HG03520 (cell line): ENCODE data around the gene ATP9B.
A peak's percentile ranks its signal among the peaks of the same experiment; 100 is the strongest.
"Not testable (repeated sequence)": the region's sequence is repeated elsewhere in the genome, so short reads cannot be mapped to it uniquely, and the experiment has no call there.

Experiments used
- ATAC-seq: cut with Tn5 transposase; IDR thresholded peaks from one replicate; pipeline ENCODE4 v1.9.1; 2021; ENCODE audit warnings: mild to moderate bottlenecking, moderate library complexity; ENCODE audit not compliant: unreplicated experiment

Gene ATP9B

DNA sequence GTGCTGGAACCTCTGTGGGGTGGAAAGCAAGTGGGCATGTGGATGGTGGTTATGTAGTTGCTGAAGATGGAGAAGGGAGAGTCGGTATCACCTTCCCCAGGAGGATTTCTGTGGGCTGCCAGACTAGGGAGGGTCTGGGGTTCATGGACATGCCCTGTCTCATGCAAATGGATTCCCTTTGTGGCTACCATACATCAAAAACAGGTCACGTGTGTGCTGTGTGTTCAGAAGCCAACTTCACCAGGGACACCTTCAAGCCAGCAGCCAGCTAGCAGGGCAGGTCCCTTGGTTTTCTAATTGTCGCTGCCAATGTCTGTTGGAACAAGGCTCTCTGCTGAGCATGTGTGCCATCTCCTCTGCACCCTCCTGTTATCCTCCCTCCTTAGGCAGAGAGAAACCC is 155.2 kb downstream of the ATP9B start:
- ATAC-seq: no peak

- ATAC-seq: no peak
Observed at GRCh38 chr18:79227621-79228020, 158.4 kb downstream of the ATP9B start.

- no peak for ATAC-seq
Observed at GRCh38 chr18:79229431-79229830, 160.2 kb downstream of the ATP9B start.

DNA sequence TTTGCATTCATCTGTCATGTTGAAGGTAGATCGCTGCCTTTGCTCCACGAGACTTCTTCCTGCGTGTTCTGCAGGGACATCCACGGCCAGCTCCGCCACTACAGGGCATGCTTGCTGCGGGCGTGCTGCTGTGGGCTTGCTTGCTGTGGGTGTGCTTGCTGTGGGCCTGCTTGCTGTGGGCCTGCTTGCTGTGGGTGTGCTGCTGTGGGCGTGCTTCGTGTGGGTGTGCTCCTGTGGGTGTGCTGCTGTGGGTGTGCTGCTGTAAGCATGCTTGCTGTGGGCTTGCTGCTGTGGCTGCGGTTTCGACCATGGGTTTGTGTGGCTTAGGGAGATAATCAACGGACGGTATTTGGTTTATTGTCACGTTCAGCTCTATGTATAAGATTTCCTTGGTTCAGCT is 165.2 kb downstream of the ATP9B start:
- no peak for ATAC-seq

- no peak for ATAC-seq
Observed at GRCh38 chr18:79239631-79240030, 170.4 kb downstream of the ATP9B start.

GRCh38 chr18:79241755-79242154 is 172.6 kb downstream of the ATP9B start:
- ATAC-seq: no peak

- ATAC-seq: no peak
Observed at GRCh38 chr18:79242246-79242645, 173.1 kb downstream of the ATP9B start.

DNA sequence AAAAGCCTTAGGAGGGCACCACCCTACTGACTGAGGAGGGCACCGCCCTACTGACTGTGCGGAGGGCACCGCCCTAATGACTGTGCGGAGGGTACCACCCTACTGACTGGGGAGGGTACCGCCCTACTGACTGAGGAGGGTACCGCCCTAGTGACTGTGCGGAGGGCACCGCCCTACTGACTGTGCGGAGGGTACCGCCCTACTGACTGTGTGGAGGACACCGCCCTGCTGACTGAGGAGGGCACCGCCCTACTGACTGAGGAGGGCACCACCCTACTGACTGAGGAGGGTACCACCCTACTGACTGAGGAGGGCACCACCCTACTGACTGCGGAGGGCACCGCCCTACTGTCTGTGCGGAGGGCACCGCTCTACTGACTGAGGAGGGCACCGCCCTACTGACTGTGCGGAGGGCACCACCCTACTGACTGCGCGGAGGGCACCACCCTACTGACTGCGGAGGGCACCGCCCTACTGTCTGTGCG is 176.4 kb downstream of the ATP9B start:
- no peak for ATAC-seq

DNA sequence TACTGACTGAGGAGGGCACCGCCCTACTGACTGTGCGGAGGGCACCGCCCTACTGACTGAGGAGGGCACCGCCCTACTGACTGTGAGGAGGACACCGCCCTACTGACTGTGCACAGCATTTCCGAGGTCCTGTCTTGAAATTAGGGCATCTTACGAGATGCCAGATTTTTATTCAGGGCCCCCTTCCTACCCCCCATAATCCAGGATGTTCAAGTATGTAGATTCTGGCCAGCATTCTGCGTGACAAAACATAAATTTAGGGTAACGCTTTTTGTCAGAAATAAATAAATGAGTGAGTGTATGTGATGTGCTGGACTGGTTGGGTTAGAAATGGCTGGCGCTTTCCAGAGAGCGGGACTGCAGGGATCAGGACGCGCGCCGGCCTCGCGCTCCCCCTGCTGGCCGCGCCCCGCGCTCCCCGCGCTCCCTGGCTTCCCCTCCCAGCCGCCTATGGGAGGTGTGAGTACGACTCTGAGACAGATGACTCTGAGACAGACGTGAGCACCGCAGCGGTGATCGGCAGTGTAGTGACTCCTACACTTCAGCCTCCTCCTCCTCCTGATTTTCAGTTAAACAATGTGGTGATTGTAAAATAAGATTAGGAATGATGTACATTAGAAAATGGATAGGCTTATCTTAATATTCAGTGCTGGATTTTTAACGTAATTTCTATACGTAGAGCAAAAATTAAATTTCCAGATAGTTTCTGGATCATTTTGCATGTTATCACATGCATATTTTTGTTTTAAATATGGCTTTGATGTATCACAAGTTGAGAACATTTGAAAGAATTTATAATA is 177.3 kb downstream of the ATP9B start:
- ATAC-seq: peak; percentile 97

DNA sequence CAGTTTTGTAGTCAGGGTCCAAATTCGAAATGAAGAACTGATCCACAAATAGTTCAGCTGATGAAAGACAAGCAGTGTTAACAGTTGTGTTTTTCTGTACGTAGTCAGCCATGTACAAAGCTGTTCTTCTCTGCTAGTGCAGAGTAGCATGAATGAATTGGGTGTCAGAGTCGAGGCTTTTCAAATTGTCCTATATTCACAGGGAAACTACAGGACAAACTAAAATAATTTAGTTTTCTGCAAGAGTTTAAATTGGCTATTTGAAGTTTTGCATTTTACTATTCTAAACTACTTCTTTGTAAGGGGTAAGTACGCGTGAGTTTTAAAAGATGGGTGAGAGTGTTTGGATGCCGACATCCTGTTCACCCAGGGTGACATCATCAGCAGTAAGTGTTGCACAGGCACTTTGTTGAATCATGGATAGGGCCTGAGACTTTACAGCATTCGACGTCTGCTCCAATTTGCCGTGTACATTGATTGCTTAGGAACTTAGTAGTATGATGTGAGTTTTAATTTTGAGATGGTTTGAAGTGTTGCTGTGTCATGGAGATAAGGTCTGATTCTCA is 179.4 kb downstream of the ATP9B start:
- no peak for ATAC-seq

GRCh38 chr18:79250301-79250981 is 181.2 kb downstream of the ATP9B start:
- no peak for ATAC-seq

DNA sequence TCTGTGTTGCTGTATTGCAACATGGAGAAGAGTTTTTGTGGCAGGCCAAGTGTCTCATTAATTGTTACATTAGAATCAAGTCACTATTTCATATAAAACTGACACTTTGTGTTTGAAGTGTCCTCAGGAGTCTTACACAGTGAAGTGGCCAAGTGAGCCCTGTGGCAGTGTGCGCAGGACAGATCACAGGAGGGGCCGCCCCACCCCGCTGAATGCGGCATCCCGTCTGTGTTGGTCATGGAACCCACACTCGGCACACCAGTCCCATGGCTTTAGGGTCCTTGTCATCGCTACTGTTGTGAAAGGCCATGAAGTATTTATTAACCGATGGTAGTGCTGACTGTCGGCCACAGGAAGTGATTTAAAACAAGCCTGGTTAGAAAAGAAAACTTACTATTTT is 181.8 kb downstream of the ATP9B start:
- ATAC-seq: no peak

- ATAC-seq: no peak
Observed at GRCh38 chr18:79252904-79253633, 183.9 kb downstream of the ATP9B start.

GRCh38 chr18:79257480-79257879 is 188.3 kb downstream of the ATP9B start:
- ATAC-seq: no peak

GRCh38 chr18:79258447-79258846 is 189.3 kb downstream of the ATP9B start:
- ATAC-seq: no peak

GRCh38 chr18:79259218-79259617 is 190.0 kb downstream of the ATP9B start:
- ATAC-seq: no peak

GRCh38 chr18:79260023-79260422 is 190.8 kb downstream of the ATP9B start:
- ATAC-seq: no peak

- no peak for ATAC-seq
Observed at GRCh38 chr18:79260510-79260909, 191.3 kb downstream of the ATP9B start.

DNA sequence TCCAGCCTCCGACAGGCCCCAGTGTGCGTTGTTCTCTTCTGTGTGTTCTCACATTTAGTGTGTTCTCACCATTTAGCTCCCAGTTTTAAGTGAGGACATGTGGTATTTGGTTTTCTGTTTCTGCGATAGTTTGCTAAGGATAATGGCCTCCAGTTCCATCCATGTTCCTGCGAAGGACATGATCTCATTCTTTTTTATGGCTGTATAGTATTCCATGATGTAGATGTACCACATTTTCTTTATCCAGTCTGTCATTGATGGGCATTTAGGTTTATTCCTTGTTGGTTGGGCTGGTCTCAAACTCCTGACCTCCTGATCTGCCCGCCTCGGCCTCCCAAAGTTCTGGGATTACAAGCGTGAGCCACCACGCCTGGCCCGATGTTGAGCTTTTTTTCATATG is 195.9 kb downstream of the ATP9B start:
- not testable (repeated sequence) for ATAC-seq

DNA sequence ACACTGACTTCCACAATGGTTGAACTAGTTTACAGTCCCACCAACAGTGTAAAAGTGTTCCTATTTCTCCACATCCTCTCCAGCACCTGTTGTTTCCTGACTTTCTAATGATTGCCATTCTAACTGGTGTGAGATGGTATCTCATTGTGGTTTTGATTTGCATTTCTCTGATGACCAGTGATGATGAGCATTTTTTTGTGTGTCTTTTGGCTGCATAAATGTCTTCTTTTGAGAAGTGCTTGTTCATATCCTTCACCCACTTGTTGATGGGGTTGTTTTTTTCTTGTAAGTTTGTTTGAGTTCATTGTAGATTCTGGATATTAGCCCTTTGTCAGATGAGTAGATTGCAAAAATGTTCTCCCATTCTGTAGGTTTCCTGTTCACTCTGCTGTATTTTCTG is 202.6 kb downstream of the ATP9B start:
- not testable (repeated sequence) for ATAC-seq

GRCh38 chr18:79272916-79273315 is 203.7 kb downstream of the ATP9B start:
- no peak for ATAC-seq
